Upper lobe of right lung (tissue), 1 donor: ENCODE results near the gene CD163. TPM values are rescaled to one million over a fixed set of nuclear protein-coding genes. Genes with fewer than 3 reads are reported as not detected.
"Not testable (repeated sequence)": the region's sequence is repeated elsewhere in the genome, so short reads cannot be mapped to it uniquely, and the experiment has no call there.

ENCODE experiments used
- ATAC-seq: fragments of 200-7000 bp; cut with Tn5 transposase; one replicate; pipeline ENCODE4 v1.9.1; 2020; ENCODE audit warnings: mild to moderate bottlenecking, moderate library complexity
- DNase-seq: peaks from one replicate; pipeline ENCODE4 v3.0.0-alpha.2; 2020
- H3K27ac ChIP-seq: fragments of 200-600 bp; one replicate; pipeline ENCODE4 v1.8.0; 2022
- H3K27me3 ChIP-seq: fragments of 200-600 bp; one replicate; pipeline ENCODE4 v1.8.0; 2022; ENCODE audit warnings: mild to moderate bottlenecking
- H3K36me3 ChIP-seq: fragments of 200-600 bp; one replicate; pipeline ENCODE4 v1.8.0; 2022
- H3K4me1 ChIP-seq: fragments of 200-600 bp; one replicate; pipeline ENCODE4 v1.8.0; 2022
- H3K4me3 ChIP-seq: fragments of 200-600 bp; one replicate; pipeline ENCODE4 v1.8.0; 2022; ENCODE audit warnings: mild to moderate bottlenecking
- H3K9me3 ChIP-seq: fragments of 200-600 bp; one replicate; pipeline ENCODE4 v1.8.0; 2022
- CTCF ChIP-seq: fragments of 200-600 bp; IDR thresholded peaks from one replicate; pipeline ENCODE4 v1.8.0; 2022; ENCODE audit warnings: antibody characterized with exemption
- intact Hi-C: fragments of 100-400 bp; cut with DNase I; formaldehyde crosslinking; loops from one replicate; pipeline ENCODE4 v1.11.0; 2022
- long read RNA-seq: library from polyadenylated mRNA; unstranded; transcript quantifications from one replicate; pipeline ENCODE4 v2.0.0, GENCODE V29; 2021
- total RNA-seq: library from RNA; stranded (reverse); fragmentation: NEBNext Ultra II Directional; extraction: Animal tissue kit (Norgen Biotek cat#: 25700); gene quantifications from one replicate; pipeline ENCODE4 v1.2.1, GENCODE V29; 2021
- donor health status: DM: no; HTN: yes; CAD: no; lungs with severe emphysema.

CD163 gene
- 234 TPM for total RNA-seq
- long read RNA-seq, full-length matches to known transcripts = 142 of 209 reads
- long read RNA-seq, partial matches to known transcripts = 37 of 209 reads
- long read RNA-seq, other reads (novel, unspliced or antisense) = 30 of 209 reads

GRCh38 chr12:7503686-7504415 lies at the start of gene CD163:
Gene CD163, minus strand, starts transcription at chr12:7503777. Its CDS starts 87 bp downstream, at chr12:7503690.
- intact Hi-C loops = no loop called here
- Histone ChIP-seq H3K9me3 (no peaks in the 10 kb centered on the region), H3K27me3 (no peaks in the 10 kb centered on the region), H3K4me1 (no peaks in the 10 kb centered on the region), H3K36me3 (no peaks in the 10 kb centered on the region), H3K27ac (peak within 1 kb of the TSS; percentile 53), H3K4me3 (peak within 1 kb of the TSS; percentile 28)
- ATAC-seq = peak; percentile 55
- no peak for DNase-seq
- TF ChIP-seq CTCF = no peak

- Histone ChIP-seq H3K36me3 (no peaks in the 10 kb centered on the region), H3K27ac (peak overlapping the region; percentile 47), H3K9me3 (no peaks in the 10 kb centered on the region), H3K4me3 (no peak overlapping the region), H3K27me3 (no peaks in the 10 kb centered on the region), H3K4me1 (peaks cover 4% of the 10 kb centered on the region)
- no peak for DNase-seq
- TF ChIP-seq CTCF = no peak
- ATAC-seq = peak; percentile 82
- intact Hi-C loops = no loop called here
Observed at GRCh38 chr12:7542813-7543212, 39.2 kb upstream of the CD163 start.

DNA sequence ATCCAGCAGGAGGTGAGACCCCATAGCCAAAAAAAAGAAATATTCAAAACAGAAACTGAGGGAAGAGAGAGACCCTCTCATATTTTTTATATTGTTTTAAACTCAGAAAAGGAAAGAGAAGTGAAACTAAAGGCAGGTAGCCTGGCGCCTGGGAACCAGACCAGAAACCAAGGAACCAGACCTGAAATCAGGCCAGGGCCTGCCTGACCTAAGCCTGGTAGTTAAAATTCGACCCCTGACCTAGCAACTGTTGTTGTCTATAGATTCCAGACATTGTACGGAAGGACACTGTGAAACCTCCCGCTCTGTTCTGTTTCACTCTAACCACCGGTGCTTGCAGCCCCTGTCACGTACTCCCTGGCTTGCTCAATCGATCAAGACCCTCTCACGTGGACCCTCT lies 38.5 kb upstream of the CD163 start:
- Histone ChIP-seq H3K27ac (peak overlapping the region; percentile 30), H3K9me3 (no peaks in the 10 kb centered on the region)

GRCh38 chr12:7514416-7514815 lies 10.8 kb upstream of the CD163 start:
- ATAC-seq (no peak), DNase-seq (no peak)
- Histone ChIP-seq H3K36me3 (no peaks in the 10 kb centered on the region), H3K4me1 (no peaks in the 10 kb centered on the region), H3K4me3 (no peak overlapping the region), H3K27ac (no peak overlapping the region), H3K9me3 (no peaks in the 10 kb centered on the region), H3K27me3 (no peaks in the 10 kb centered on the region)
- intact Hi-C loops = no loop called here
- no peak for TF ChIP-seq CTCF

More for the DNA sequence above, 38.5 kb upstream of the CD163 start:
- intact Hi-C loops = no loop called here
- H3K4me1 ChIP-seq = peaks cover 4% of the 10 kb centered on the region
- H3K36me3 ChIP-seq = no peaks in the 10 kb centered on the region
- ATAC-seq (peak; percentile 25), DNase-seq (no peak)
- no peaks in the 10 kb centered on the region for H3K27me3 ChIP-seq
- H3K4me3 ChIP-seq = no peak overlapping the region
- no peak for TF ChIP-seq CTCF

DNA sequence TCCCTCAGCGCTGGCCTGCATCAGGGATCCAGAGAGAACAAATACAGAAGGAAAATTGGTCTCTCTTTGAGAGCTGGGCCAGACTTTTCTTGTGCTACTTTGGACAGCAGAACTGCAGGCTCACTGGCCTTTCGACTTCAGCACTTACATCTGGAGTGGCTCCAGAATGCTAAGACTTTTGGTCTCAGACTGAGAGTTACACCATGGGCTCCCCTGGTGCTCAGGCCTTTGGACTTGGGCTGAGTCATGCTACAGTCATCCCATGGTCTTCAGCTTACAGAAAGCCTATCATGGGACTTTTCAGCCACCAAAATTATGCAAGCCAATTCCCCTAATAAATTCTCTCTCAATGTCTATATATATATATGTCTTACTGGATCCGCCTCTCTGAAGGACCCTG lies 9.0 kb upstream of the CD163 start:
- Histone ChIP-seq H3K36me3 (no peaks in the 10 kb centered on the region), H3K4me3 (no peak overlapping the region), H3K9me3 (no peaks in the 10 kb centered on the region), H3K27me3 (no peaks in the 10 kb centered on the region), H3K4me1 (no peaks in the 10 kb centered on the region), H3K27ac (no peak overlapping the region)
- TF ChIP-seq CTCF = no peak
- intact Hi-C loops = no loop called here
- ATAC-seq (peak; percentile 92), DNase-seq (peak; percentile 54)

- peak; percentile 57 for DNase-seq
- H3K36me3 ChIP-seq, H3K4me3 ChIP-seq, H3K9me3 ChIP-seq, H3K27ac ChIP-seq, H3K27me3 ChIP-seq, ATAC-seq, H3K4me1 ChIP-seq, intact Hi-C loops: not testable (repeated sequence)
Observed at GRCh38 chr12:7509793-7510470, 6.4 kb upstream of the CD163 start.
